GM21723 (cell line): Measurements from ENCODE around the gene MME.

Source experiments
- ATAC-seq: cut with Tn5 transposase; IDR thresholded peaks from one replicate; pipeline ENCODE4 v1.9.1; 2021; ENCODE audit warnings: mild to moderate bottlenecking, moderate library complexity; ENCODE audit not compliant: unreplicated experiment

Gene MME

DNA sequence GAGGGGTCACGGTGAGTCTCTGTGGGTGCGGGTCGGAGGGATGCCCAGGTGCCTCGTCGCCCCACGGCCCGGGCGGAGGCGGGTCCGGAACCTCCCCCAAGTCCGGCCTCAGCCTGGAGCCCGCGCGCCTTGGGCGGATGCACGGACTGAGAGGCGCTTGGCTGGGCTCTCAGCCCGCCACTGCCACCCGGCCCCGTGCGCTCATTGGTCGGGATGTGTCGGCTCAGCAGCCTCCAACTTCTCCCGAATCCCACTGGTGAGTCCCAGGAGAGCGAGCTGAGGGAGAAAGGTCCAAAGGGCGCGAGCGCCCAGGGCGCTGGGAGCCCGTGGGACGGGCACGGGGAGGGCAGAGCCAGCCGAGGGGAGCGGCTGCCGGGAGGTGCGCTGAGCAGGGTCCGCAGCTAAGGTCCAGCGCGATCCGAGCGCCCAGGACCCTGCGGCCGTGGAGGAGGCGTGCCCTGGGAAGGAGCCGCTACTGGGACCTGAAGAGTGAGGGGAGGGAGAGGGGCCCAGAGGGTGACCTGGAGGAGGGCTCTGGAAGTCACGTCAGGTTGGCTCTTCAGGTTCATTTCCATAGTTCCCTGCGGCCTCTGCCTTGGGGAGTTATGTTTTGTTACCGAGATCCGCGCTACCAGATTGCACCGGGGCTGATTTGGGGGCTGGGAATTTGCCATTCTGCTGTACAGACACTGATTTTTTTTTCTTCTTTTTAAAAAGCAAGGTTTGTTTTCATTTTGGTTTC, at the start of gene MME:
Gene MME, plus strand, starts transcription at position 574 of the 742 bp plus-strand sequence. CDS start 3,849 bp downstream, outside the sequence.
- ATAC-seq: no peak

DNA sequence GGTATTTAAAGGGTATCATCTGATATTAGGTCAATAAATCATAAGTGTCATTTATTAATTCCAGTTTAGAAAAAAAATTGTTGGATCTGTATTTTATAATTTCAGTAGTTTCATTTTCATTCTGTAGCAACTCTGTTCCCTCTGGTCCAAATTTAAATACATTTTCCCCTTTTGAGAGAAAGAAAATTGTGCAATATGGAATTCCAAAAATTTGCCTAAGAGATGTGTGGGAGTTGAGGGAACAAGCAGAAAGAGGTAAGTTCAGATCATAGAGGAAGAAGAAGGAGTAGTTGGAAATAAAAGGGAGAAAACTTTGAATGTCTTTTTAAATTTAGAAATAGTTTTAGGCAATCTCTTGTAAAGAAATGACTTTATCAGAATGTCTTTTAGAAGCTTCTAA, 48.9 kb upstream of the MME start:
- no peak for ATAC-seq

DNA sequence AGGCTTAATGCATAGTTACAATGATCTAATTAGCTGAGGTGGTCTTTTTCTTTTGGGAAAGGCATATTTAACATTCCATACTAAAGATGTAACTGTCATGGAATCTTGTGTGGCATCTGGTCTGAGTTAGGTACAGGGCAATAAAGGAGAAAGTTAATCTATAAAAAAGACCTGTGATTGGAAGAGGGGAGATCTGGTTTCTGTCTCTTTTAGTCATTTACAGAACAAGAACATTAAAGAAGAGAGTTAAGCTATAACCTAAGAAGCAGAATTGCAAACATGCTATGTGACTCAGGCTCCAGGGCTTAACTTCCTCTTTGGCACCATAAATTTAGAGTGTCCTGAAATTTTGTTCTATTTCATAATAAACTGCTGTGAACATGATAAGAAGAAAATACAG, 47.2 kb upstream of the MME start:
- no peak for ATAC-seq

DNA sequence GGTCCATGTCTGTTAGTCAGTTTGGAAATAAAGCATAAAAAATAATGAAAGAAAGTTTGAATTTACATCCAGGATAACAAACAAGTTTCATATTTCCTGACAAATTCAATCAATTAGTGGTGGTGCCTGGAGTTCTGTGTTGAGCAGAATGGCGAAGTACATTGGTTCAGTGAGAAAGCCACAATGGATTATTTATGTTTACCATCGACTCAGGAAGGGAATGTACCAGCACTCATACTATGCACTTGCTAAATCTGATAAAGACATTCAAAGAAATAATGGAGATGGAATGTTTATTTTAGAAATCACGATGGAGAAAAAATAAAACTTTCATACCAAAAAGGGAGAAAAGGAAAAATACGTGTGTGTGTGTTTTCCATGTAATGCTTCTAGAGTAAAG, 45.3 kb upstream of the MME start:
- ATAC-seq: no peak

DNA sequence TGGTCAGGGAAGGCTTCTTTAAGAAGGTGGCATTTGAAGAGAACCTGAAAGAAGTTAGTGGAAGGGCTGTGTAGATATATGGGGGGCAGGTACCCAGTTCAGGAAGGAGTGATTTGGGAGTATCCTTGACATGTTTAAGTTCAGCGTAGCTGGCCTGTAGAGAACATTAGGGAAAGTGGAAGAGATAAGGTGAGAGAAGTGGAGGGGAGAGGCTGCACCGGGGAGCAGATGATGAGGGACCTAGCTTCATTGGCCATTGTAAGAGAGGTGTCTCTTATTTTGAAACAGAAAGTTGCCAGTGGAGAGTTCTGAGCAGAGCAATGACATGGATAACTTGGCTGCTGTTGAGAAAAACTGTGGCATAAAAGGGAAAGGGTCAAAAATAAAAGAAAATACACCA, 44.6 kb upstream of the MME start:
- ATAC-seq: no peak

DNA sequence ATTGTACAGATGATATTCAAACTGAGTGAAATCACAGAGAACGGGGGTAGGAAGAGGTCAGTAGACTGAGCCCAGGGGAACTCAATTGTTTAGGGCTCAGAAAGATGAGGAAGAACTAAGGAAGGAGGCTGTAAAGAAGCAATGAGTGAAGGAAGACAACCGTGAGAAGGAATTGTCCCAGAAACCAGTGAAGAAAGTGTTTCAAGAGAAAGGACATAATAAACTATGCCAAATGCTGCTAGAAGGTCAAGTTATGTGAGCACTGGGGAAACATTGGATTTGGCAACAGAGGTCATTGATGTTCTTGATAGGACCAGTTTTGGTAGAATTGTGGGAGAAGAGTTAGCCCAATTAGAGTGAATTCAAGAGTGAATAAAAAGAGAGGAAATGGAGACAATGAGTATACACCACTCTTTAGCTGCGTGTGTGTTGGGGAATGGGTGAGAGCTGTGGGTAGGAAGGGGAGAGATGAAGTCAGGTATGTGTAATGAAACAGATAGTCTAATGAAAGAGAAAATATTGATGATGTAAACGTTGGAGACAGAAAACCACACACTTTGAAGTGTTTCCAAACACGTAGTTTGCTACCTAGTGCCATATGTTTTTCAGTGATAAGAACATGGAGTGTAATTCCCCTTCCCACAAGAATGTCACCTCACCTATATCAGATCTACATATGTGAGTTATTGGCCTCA, 42.5 kb upstream of the MME start:
- no peak for ATAC-seq

DNA sequence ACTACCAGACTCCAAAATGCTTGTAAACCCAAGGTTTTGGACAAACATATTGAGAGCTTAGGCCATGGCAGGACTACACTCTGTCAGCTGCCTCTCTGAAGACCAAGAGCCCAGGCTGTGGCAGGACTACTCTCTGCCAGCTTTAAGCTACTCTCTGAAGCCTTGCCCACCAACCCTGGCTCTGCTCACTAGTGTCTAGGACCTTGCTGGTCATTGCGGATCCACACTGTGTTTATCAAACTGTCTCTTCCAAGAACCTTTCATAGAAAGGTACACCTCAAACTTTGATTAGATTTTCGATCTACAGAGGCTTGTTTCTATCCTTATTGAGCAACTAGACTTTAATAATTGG, 41.9 kb upstream of the MME start:
- no peak for ATAC-seq

DNA sequence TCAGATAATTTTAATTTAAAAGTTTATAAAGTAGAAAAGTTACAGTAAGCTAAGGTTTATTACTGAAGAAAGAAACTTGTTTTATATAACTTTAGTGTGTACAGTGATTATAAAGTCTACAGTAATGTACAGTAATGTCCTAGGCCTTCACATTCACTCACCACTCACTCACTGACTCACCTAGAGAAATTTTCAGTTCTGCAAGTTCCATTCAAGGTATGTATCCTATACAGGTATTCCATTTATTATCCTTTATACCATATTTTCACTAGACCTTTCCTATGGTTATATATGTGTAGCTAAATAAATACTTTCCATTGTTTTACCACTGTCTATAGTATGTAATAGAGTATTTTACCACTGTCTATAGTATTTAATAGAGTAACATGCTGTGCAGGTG, 33.2 kb upstream of the MME start:
- no peak for ATAC-seq

DNA sequence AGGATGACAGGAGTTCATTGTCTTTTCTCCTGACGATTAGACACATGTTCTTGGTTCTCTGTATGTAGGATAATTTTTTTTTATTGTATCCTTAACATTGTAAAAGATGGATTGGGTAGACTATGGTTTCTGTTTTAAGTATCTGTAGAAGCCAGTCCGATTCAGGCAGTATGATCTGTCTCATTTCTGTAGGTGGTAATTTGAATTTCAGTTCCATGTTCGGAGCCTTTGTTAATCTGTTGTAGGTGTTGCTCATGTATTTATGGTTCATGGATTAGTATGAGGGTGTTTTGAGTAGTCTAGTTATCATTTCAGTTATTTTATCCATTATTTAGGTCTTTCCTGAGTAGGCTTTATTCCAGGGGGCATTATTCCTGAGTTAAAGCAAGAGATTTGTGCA, 32.4 kb upstream of the MME start:
- ATAC-seq: no peak

DNA sequence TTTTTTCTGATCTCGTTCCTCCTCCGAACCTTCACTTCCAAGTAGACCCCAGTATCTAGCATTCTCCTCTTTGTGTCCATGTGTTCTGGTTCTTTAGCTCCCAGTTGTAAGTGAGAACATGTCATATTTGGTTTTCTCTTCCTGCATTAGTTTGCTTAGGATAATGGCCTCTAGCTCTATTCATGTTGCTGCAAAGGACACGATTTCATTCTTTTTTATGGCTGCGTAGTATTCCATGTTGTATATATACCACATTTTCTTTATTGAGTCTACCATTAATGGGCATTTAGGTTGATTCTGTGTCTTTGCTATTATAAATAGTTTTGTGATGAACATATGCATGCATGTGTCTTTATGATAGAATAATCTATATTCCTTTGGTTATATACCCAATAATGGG, 30.2 kb upstream of the MME start:
- no peak for ATAC-seq

DNA sequence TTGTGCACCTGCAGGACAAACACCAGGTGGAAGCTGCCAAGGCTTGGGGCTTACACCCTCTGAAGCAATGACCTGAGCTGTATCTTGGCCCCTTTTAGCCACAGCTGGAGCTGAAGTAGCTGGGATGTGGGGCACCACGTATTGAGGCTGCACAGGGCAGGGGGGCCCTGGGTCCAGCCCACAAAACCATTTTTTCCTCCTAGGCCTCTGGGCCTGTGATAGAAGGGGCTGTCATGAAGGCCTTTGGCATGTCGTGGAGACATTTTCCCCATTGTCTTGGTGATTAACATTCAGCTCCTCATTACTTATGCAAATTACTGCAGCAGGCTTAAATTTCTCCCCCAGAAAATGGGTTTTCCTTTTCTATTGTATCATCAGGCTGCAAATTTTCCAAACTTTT, 27.6 kb upstream of the MME start:
- ATAC-seq: no peak

DNA sequence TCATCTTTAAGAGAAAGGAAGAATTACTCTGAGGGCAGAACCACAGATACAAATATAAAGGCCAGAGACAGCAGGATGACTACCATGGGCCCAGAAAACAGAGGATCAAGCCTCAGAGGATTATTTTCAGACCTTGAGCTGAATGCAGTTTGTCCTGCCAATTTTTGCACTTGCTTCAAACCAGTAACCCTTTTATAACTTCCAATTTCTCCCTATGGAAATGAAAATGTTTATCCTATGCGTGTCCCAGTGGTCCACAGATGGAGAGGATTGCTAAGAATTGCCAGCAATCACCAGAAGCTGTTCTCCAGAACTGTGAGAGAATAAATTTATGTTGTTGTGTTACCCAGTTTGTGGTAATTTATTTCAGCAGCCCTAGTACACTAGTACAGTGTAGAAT, 26.4 kb upstream of the MME start:
- ATAC-seq: no peak

DNA sequence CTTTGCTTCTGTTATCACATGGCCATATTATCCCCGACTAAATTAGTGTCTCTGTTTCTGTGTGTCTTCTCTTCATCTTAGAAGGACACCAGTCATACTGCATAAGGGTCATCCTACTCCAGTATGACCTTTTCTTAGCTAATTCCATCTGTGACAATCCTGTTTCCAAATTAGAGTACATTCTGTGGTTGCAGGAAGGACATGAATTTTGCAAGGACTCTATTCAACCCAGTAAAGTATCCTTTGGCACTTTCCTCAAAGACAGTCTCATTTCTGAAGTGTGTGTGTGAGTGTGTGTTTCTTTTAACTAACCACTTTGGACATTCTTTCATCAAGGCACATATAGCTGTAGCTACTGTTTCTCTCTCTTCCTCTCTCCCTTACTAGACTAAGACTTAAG, 15.2 kb upstream of the MME start:
- no peak for ATAC-seq

DNA sequence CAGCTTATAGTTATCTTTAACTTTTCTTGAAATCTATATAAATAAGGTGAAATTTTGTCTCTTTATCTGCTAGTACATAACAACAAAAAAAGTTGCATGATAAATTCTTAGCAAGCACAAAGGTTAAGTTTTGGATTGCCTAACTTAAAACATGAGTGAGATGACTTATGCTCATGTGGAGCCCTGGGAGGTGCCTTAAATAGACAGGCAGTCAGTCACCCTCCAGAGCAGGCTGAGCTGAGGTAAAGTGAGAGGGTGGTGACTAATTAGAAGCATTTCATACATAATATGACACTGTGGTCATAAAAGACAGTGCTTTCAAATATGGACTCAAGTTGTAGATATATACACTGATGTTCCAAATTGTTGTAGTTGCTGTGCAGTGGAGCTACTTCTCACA, 14.6 kb upstream of the MME start:
- ATAC-seq: no peak

DNA sequence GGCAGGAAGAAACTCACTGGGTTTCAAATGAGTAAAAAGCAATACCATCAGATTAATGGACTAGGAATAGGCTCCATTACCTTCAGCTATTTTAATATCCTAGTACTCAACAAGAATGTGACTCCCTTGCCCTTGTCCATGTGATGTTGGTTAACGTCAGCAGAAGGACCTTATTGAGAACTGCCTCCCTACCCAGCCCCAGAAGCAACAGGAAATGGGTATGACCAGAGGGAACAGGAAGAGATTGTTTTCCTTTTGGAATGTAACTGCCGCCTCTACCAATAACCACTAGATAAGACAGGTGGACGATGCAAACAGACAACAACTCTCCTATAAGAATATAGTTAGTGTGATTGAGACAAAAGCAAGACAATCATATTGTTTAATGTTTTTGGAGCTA, 10.4 kb upstream of the MME start:
- ATAC-seq: no peak

DNA sequence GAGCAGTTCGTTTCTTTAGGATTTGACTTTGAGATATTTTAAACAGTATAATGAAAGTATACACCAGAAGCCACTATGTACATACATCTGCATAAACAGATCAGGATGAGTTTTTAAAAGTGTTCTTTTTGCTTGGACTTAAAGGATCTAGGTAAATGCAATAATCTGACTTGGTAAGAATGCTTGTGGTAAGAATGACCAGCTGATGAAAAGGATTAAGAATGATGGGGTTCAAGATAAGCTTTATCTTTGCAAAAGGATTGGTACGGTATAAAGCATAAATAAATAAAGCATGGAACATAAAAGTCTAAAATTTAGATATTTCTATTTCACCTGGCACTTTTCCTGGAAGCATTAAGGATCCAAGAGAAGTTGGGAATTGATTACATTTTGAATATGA, 9.8 kb upstream of the MME start:
- no peak for ATAC-seq

DNA sequence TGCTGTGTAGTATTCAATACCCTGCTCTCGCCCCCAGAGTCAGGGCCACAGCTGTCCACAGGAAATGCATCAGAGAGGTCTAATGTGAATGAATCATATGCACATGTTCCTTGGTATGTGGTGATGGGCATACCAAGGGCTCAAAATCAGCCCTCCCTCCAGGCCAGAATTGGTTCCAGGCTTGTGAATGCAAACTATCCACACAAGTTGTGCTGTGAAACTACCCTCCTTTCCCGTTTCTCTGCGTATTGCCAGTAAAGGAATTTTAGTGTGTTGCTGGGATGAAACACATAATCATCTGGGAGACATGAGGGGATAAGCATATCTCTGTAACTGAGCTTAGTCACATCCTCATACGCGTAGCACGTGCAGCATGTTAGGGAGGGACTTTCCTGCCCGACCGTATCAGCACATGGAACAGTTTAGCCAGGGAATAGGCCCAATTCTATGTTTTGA, 9.2 kb upstream of the MME start:
- no peak for ATAC-seq

DNA sequence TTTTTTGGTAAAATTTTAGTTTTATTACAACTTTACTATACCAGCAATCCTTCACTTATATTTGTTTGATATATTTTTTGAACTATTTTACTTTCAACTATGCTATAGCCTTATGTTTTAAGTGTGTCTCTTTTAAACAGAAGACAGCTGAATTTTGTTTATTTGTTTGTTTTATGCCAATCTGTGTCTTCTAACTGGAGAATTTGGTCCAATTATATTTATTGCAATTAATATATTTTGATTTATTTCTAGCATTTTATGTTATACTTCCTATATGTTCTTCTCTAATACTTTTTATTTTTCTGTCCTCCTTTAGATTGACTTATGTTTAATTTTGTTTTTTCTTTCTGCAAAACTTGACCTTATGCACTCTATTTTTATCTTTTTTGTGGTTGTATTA, 4.9 kb upstream of the MME start:
- ATAC-seq: no peak

DNA sequence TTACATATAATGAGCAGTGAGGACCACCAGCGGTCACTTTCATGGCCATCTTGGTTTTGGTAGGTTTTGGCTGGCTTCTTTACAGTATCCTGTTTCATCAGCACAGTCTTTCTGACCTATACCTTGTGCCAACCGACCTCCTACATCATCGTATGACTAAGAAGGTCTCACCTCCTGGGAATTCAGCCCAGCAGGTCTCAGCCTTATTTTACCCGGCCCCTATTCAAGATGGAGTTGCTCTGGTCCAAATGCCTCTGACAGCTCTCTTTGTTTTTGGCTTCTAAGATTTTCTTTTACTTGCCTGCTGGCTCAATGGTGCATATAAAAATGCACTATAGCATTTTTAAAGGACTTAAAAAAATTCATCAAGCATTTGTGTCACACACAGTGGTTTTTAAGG, 3.2 kb upstream of the MME start:
- no peak for ATAC-seq

DNA sequence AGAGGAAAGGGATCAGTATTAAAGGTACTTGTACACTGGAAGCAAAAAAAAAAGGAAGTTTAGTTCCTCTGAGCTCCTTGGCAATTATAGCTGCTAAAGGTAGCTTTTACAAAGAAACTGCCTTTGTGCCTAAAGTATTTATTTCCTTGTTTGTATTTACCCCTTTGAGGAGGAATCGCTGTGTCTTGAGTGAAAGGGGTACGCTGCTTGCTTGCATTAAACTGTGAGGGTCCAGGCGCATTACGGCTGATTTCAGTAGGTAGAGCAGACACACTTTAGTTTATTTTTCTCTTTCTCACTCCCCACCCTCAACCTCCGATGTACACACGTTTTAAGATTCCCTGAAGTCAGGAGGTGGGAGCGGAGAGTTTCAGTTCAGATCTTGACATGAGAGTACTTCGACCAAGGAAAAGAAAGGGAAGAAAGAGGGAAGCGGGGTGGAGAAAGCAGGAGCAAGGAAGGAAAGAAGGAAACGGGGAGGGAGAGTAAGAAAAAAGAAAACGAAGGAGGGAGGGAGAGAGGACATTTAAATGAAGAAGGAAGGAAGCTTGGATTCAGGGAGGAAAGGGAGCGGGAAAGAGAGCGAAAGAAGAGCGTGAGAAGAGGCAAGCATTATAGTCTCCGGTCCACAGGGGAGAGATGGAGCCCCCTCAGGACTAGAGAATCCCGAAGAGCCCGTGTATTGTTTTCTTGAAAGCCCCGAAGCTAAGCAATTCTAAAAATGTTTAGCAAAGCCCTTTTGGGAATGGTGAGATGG, 1.2 kb upstream of the MME start:
- no peak for ATAC-seq

DNA sequence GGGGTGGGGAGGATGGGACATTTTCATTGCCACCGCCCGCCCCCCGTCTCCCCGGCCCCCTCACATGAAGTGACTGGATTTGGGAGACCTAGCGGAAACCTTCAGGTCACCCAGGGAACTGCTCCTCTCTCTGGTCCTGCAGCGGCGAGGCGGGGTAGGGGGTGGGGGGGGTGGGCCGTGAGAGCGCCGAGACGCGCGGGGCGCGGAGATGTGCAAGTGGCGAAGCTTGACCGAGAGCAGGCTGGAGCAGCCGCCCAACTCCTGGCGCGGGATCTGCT, 712 bp upstream of the MME start:
- no peak for ATAC-seq

DNA sequence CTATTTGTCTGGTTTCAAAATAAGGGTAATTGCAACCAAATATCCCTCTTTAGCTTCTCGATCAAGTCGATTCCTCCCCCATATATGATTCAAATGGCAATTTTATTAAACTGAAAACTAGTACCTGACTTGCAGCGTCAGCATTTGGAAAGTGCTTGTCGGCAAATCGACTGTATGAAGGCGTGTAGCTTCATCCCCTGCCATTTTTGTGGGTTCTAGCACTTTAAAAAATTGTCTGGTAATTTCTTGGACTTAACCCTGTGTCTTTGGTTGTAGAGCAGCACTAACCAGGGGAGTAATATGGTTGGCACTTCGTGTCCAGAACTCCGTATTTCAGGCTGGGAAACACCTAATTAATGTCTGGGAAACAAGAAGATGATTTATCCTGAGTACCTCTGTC, 573 bp downstream of the MME start:
- ATAC-seq: no peak
